GM19193 (cell line): Measurements from ENCODE around the gene SALL1.

Experiments
- POLR2A ChIP-seq: IDR thresholded peaks from 4 replicates; pipeline ENCODE4 v1.6.1; 2011; ENCODE audit not compliant: insufficient read depth, insufficient read length; ENCODE audit errors: extremely low read depth

Gene SALL1

DNA sequence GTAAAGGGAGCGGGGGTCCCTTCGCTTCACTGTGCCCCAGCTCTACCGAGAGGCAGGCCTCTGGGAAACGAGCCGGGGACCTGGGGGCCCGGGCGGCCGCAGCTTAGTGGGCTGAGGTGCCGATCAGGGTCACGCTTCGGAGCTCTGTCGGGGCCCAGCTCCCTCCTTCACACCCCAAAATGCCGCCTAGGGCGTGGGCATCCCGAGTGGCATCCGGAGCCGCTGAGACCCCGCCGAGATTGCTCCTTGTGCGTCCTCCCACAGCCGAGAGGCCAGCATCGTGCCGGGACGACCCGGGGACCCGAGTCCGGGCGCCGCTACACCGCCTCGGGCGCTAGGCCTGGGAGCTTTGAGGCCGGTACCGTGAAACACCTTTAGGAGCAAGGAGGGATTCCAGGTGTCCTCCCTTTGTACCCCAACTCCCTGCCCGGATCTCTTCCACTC, 1.3 kb downstream of the SALL1 start:
- no peak for TF ChIP-seq POLR2A

DNA sequence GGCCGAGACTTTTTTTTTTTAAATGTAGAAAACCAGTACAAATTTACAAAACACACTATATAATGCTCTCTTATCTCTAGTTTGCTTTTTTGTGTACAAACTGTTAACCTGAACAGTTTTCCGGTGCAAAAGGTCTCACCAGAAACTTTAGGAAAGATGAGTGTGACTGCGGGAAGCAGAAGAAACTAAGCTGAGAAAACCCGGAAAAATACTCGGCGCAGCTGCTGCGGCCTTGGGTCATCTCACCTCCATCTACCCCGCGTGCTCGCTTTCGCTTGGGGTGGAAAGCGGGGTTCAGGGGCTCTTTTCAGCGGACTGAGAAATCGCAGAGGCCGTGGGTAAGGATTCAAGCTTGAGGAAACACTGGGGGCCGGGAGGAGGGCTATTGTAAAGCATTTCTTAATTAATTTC, 1.8 kb downstream of the SALL1 start:
- TF ChIP-seq POLR2A: no peak

DNA sequence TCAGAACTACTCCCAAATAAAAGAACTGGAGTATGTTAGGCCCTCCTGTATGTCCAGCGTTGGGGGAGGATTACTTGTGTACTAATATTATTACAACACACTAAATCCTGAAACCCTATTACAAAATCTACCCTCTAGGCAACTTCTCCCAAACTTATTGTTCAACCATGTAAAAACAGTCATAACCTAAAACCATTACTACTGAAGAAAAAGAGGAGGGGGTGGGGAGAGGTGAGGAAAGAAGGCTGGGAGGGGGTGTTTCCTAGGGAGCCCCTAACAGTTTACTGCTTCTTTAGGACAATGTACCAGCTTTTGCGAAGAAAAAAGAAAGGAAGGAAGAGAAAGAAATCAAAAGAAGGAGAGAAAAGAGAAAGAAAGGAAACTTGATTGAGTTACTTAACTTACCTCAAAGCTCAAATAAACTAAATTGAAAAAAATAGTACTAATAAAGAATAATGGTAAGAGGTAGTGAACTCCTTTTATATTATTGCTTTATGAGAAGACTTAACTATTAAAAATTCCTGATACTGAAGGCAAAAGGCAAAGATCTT, 2.3 kb downstream of the SALL1 start:
- no peak for TF ChIP-seq POLR2A

DNA sequence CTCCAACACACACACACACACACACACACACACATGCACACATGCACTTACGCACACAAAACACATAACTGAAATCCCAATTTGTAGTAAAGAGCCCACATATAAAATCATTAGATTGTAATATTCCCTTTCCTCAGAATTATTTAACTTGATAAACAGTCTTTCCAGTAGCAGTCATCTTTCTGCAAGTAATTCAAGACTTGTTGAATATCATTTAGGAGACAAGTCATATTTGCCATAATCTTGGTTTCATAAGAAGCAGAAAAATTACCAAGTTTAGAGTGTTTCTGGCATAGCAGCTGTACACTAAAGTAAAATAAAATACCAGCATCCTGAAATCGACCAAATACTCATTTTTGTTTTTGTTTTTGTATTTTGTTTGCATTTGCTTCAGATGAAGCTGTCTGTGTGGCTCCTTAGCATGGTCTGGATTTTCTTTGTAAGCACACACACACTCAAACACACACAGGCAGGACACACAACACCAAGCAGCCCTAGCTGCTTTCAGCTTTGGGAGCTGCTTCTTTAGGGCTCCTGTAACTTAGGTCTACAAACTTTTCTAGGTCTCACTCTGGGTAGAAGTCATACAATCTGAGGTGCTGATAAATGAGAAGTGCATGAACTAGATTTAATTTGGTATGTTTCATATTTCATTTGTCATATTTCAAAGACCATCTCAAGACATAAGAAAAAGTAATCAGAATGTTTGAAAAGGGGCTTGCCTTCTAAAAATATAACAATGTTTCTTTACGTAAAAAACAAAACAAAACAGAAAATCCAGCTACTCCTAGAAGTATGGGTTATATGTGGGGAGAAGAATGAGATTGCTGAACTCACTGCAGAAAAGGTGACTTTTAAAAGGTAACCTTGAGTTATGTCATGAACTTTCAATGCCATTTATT, 3.0 kb downstream of the SALL1 start:
- TF ChIP-seq POLR2A: no peak

DNA sequence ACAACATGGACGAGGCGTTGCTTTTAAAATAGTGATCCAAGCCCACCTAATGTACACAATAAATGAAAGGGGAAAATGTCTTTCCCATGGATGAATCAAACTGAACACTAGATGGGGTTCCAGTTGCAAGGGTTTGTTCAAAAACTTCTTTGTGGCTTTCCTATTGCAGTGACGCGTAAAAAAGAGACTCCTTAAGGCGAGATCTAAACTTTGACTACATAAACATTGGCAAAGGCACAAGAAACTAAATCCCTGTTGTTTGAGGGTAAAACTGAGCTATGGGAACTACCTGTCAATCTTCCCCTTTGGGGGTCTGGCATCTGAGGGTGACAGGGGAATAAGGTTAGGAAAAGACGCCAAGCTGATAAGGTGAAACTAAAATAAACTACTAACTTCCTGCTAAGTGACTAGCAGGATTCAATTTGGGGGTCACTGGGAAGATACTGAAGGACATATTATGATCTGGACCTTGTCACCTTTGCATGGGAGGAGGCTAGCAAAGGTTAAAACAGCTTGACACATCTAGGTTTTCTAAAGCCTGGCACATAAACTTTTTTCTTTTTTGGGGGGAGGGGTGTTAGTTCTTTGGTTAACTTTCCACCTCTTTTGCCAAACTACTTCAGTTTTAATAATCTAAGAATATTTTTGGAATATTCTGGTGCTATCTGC, 4.7 kb downstream of the SALL1 start:
- no peak for TF ChIP-seq POLR2A

DNA sequence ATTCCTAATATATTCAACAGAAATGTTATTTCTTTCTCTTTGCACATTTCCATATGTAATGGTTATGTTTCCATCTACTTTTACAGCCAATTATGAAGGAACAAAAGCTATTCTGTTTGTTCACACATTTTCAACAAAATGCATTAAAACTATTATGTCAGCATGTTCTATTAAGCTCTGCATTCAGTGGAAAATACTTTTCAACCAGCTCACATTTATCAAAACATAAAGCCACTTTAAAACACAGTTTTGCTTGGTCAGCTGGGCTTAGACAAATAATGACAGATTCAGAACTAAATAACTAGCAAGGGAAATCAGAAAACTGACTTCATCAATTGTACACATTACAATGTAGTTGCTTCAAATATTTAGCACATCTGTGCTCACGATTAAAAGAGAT, 6.9 kb downstream of the SALL1 start:
- TF ChIP-seq POLR2A: no peak

DNA sequence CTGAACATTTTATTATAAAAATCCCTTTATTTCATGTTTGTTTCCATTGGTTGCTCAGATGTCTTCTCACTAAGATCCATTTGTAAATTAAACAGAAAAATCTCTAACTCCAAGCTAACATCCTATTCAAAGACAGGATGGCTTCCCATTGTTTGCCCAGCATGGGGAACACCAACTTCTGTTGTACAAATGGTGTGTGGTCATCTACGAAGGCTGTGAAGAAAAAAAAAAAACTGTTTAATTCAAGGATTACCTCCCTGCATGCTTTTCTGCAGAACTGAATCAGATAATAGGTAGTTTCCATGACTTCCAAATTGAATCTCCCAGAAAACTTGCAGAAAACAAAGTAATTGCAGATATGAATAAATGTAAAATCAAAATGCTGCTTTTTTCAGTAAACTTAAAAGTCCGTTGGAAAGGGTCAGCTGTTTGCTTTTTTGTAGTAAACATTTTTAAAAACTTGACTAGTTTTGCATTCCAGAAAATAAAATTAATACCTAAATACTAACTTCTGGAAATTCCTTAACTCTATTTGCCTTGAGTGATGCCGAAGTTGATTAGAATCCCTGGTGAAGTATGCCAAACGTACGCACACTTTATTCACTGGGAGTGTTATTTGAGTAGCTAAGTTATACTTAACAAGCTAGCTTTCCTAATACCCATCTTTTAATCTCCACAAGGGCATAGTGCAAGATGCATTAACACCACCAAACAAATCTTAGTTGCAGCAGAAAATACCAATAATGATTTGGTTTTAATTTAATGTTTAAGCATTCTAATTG, 7.7 kb downstream of the SALL1 start:
- TF ChIP-seq POLR2A: no peak

DNA sequence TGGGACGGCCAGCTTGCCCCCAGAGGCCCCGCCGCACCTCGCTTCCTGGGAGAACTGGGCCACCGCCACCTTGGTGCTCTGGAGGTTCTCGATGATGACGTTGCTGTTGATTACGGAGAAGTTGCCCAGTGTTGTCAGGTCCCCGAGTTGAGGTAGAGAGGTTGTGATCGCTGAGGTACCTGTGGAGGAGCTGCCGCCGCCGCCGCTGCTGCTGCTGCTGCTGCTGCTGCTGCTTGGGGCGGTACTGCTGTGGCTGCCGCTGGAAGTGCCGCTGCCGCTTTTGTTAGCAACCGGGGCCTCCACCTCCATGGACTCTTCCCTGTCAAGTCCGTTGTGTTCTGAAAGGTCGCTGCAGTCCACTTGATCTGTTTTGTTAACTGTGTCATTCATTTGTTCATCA, 9.5 kb downstream of the SALL1 start:
- no peak for TF ChIP-seq POLR2A

DNA sequence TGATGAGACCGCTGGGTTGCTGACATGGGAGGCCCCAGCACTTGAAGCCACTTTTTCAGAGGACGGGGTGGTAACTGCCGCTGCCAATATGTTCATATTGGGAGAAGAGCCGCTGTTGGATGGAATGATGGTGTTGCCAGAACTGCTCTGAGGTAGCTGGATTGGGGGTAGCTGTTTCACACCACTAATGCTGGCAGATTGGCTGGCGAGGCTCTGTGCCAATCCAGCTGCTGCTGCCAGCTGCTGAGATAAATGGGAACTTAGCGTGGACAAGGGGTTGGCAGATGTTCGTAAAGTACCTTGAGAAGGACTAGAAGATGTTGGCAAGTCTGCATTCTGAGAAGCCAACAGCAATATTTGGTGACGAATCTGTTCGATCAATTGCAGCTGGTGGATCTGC, 10.0 kb downstream of the SALL1 start:
- no peak for TF ChIP-seq POLR2A

DNA sequence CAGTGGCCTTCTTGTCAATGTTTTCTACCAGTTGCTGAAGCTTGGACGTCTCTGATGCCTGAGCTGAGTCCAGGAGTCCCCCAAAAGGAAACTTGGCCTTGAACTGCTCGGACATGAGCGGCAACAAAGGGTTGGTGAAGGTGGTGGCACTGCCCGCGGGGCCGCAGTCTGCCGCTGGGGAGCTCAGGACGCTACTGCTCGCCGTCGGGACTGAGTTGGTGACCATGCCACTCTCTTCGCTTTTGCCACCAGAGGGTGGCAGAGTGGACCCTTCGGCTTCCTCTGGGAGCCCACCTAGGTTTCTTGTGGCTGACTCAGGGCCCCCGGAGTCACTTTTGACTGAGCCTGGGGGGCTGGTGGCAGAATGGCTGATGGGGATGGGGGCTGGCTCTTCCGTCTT, 11.0 kb downstream of the SALL1 start:
- no peak for TF ChIP-seq POLR2A

DNA sequence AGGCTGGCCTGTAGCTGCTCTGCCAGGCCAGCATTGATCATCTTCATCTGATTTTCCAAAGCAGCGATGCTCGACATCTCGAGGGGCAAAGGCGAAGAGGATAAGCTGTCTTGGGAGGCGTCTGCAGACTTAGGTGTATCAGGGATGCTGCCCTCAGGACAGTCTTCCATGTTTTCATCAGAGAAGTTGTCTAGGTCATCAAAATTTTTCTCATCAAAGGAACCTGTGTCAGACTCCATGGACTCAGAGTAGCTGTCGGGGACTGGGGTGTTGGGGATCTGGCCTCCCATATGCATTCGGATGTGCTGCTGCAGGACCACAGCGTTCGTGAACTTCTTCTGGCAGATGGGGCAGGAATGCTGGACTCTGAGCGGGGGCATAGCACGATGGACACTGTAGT, 11.5 kb downstream of the SALL1 start:
- TF ChIP-seq POLR2A: no peak

DNA sequence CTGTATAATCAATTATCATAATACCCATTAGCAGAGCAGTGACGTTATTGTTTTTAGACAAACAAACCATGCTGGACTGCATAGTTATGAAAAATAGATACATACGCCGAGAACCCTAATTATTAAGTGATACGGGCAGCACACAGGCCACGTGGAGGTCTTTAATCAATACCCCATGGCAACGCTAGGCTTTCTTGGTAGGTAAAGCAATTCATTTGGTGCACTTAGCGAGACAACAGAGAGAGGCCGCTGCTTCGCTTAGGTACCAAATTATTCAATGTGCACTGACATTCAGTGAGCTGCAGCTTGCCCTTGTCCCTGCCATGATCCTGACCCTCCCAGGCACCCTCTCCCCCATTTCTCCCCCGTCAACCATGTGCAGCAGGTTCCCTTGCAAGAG, 12.9 kb downstream of the SALL1 start:
- no peak for TF ChIP-seq POLR2A

DNA sequence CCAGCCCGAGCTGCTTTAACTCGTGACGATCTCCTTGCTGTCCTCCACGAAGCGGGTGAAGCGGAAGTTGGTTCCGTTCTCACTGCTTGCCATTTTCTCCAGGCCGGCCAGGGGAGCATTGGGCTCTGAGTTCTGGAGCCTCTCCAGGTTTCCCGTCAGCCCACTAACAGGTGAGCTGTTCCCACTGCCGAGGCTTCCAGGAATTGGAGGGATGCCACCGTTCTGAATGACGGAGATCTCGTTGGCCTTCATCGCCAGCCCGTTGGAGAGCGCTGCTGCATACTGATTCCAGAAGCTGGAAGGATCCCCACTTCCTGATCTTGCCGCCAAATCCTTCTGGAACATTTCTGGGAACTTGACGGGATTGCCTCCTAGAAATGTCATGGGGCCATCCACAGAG, 14.0 kb downstream of the SALL1 start:
- no peak for TF ChIP-seq POLR2A

DNA sequence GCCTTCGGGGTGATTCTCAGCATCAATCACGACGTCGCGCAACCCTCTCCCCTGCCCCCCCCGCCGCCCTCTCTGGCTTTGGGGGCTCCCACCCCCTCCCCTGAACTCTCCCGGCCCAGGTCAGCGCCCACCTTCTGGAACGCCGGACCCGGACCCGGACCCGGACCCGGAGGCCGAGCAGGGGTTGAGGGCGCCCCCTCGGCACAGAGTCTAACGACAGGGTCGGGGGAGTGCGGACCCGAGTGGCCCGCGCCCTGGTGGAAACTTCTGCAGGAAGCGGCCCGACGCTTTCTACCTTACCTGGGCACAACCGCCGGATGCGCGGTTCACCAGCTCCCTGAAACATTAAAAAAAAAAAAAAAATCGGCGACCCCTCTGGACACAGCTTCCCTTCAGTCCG, 16.2 kb downstream of the SALL1 start:
- TF ChIP-seq POLR2A: no peak

DNA sequence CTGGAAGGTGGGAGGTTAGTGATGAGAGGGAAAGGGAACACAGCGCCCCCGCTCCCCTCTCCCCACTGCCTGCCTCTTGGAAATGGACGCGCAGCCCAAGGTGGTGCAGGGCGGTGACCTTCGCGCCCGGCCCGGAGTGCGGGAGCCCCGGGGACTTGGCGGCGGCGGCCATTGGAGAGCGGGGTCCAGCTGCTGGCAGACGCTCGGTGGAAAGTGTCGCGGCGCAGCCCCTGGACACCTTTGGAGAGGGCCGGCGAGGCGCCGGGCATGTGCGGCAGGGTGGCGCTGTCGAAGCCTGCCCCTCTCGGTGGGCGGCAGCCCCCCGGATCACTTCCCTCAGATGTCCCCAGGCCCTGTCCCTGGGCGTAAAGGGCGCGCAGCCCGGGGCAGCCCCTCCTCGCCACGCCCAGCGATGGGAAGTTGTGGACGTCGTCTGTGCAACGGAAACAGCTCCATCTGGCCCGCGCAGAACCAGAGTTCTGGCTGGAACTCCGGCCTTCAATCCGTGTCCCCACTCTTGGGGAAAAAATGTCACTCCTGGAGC, 16.7 kb downstream of the SALL1 start:
- no peak for TF ChIP-seq POLR2A

DNA sequence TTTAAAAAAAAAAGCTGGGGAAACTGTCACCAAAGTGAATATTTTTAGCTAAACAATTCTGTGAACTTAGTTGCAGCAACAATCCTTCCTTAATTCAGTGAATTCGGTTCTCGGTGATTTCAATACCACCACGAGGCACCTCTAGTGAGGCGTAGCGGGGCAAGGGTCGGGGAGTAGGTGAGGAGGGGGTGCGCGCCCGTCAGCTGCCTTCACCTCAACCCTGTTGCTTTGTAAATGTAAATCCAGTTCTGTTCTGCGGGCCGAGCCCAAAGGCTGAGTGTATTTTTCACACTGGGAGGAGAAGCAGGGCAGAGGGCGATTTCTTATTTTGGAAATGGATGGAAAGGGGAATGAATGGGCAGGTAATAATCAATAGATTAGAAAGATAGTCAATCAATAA, 17.4 kb downstream of the SALL1 start:
- TF ChIP-seq POLR2A: no peak

DNA sequence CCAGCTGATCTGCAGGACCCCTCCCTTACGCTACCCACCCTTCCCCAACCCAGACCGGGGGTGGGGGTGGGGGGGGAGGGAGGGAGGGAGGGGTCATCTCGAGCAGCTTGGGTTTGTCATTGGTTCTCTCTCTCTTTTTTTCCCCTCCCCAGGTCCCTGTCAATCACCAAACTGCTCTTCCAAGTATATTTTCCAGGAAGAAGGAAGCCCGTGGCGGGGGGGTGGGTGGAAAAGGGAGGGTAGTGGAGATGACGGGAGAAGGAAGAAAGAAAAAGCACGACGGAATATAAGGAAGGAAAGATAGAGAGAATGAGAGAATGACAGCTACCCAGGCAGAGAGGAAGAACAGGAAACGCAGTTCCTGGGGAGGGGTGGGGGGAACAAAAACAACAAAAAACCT, 17.9 kb downstream of the SALL1 start:
- no peak for TF ChIP-seq POLR2A
